ENCODE results near the gene LRP3. TPM values are rescaled to one million over a fixed set of nuclear protein-coding genes. Genes with fewer than 3 reads are reported as not detected.

Gene LRP3
- total RNA-seq, 1 experiment from 2014 or later = 20.4 TPM

- intact Hi-C loops (cut with micrococcal nuclease) = no loop called here
- Histone ChIP-seq H4K20me1 (ENCODE audit: low read length) (no peaks in the 10 kb centered on the region), H3K79me2 (ENCODE audit: low read length) (no peaks in the 10 kb centered on the region), H3K4me3 (ENCODE audit: low read length) (no peak overlapping the region), H3K9ac (ENCODE audit: low read length) (no peak overlapping the region), H3K27ac (ENCODE audit: low read length) (no peak overlapping the region), H3K27me3 (ENCODE audit: low read length) (peaks cover 20% of the 10 kb centered on the region), H3K9me2 (replicated peaks; ENCODE audit: low read length) (no peaks in the 10 kb centered on the region), H3F3A (ENCODE audit: low read length, unreplicated experiment) (no peaks in the 10 kb centered on the region), H3K36me3 (ENCODE audit: low read depth, low read length) (no peaks in the 10 kb centered on the region), H3K9me3 (ENCODE audit: low read length) (0 out of 2 replicates have a peak, but pooled peaks cover 6% of the 10 kb centered on the region), H2AFZ (ENCODE audit: low read length) (no peak overlapping the region), H3K4me2 (ENCODE audit: low read length) (no peak overlapping the region), H3K4me1 (ENCODE audit: insufficient read depth, low read length) (no peaks in the 10 kb centered on the region)
- CTCF ChIA-PET = no interaction called here
- POLR2A ChIA-PET (ENCODE audit: unreplicated experiment) = no interaction called here
- BruUV-seq (replicated peaks) = no TSS peak
- no peak for ATAC-seq
- no peak for DNase-seq
- TF ChIP-seq EZH2phosphoT487 (IDR thresholded peaks at IDR 0.05; ENCODE audit: borderline replicate concordance, low read length) (no peak), CTCF (conservative IDR thresholded peaks at IDR 0.05; ENCODE audit: low read depth, low read length) (no peak), EZH2 (IDR thresholded peaks at IDR 0.05; ENCODE audit: low read length, unreplicated experiment) (no peak)
These were observed 35.8 kb downstream of the LRP3 start for GRCh38 chr19:33229962-33230361.

- no peaks in the 10 kb centered on the region for H3F3A ChIP-seq (ENCODE audit: low read length, unreplicated experiment)
- H3K79me2 ChIP-seq (ENCODE audit: low read length) = no peaks in the 10 kb centered on the region
- ChIA-PET CTCF (no interaction called here), POLR2A (ENCODE audit: unreplicated experiment) (no interaction called here)
- no peaks in the 10 kb centered on the region for H3K4me1 ChIP-seq (ENCODE audit: insufficient read depth, low read length)
- no peak for ATAC-seq
- H3K4me3 ChIP-seq (ENCODE audit: low read length) = no peak overlapping the region
- no peak overlapping the region for H3K4me2 ChIP-seq (ENCODE audit: low read length)
- no peak for DNase-seq
- H3K9me2 ChIP-seq (replicated peaks; ENCODE audit: low read length) = no peaks in the 10 kb centered on the region
- H3K27me3 ChIP-seq (ENCODE audit: low read length) = peaks cover 7% of the 10 kb centered on the region; the same call in 1 of the 2 replicates
- H3K9ac ChIP-seq (ENCODE audit: low read length) = no peak overlapping the region
- no peaks in the 10 kb centered on the region for H4K20me1 ChIP-seq (ENCODE audit: low read length)
- intact Hi-C loops (cut with micrococcal nuclease) = no loop called here
- H3K27ac ChIP-seq (ENCODE audit: low read length) = no peak overlapping the region
- no peak for TF ChIP-seq CTCF (conservative IDR thresholded peaks at IDR 0.05; ENCODE audit: low read depth, low read length)
- TF ChIP-seq EZH2phosphoT487 (IDR thresholded peaks at IDR 0.05; ENCODE audit: borderline replicate concordance, low read length) = no peak
- no peak for TF ChIP-seq EZH2 (IDR thresholded peaks at IDR 0.05; ENCODE audit: low read length, unreplicated experiment)
- 0 out of 2 replicates have a peak, but pooled peaks cover 6% of the 10 kb centered on the region for H3K9me3 ChIP-seq (ENCODE audit: low read length)
- no TSS peak for BruUV-seq (replicated peaks)
- no peaks in the 10 kb centered on the region for H3K36me3 ChIP-seq (ENCODE audit: low read depth, low read length)
- H2AFZ ChIP-seq (ENCODE audit: low read length) = no peak overlapping the region
These were observed 37.4 kb downstream of the LRP3 start for GRCh38 chr19:33231511-33231910.

- no peaks in the 10 kb centered on the region for H3K36me3 ChIP-seq (ENCODE audit: low read depth, low read length)
- ATAC-seq (no peak), DNase-seq (no peak)
- H3K79me2 ChIP-seq (ENCODE audit: low read length) = no peaks in the 10 kb centered on the region
- H3K4me2 ChIP-seq (ENCODE audit: low read length) = no peak overlapping the region
- H3K9me2 ChIP-seq (replicated peaks; ENCODE audit: low read length) = no peaks in the 10 kb centered on the region
- H3K9me3 ChIP-seq (ENCODE audit: low read length) = 0 out of 2 replicates have a peak, but pooled peaks cover 2% of the 10 kb centered on the region
- BruUV-seq (replicated peaks) = no TSS peak
- no peak overlapping the region for H2AFZ ChIP-seq (ENCODE audit: low read length)
- H3K27ac ChIP-seq (ENCODE audit: low read length) = no peak overlapping the region
- intact Hi-C loops (cut with micrococcal nuclease) = no loop called here
- H4K20me1 ChIP-seq (ENCODE audit: low read length) = no peaks in the 10 kb centered on the region
- ChIA-PET POLR2A (ENCODE audit: unreplicated experiment) (no interaction called here), CTCF (no interaction called here)
- no peak overlapping the region for H3K4me3 ChIP-seq (ENCODE audit: low read length)
- no peaks in the 10 kb centered on the region for H3F3A ChIP-seq (ENCODE audit: low read length, unreplicated experiment)
- peaks cover 3% of the 10 kb centered on the region; the same call in 1 of the 2 replicates for H3K27me3 ChIP-seq (ENCODE audit: low read length)
- TF ChIP-seq CTCF (conservative IDR thresholded peaks at IDR 0.05; ENCODE audit: low read depth, low read length) = no peak
- TF ChIP-seq EZH2 (IDR thresholded peaks at IDR 0.05; ENCODE audit: low read length, unreplicated experiment) = no peak
- no peak for TF ChIP-seq EZH2phosphoT487 (IDR thresholded peaks at IDR 0.05; ENCODE audit: borderline replicate concordance, low read length)
- no peak overlapping the region for H3K9ac ChIP-seq (ENCODE audit: low read length)
- H3K4me1 ChIP-seq (ENCODE audit: insufficient read depth, low read length) = no peaks in the 10 kb centered on the region
These were observed 38.5 kb downstream of the LRP3 start for GRCh38 chr19:33232656-33233055.
